GM19035 (cell line): ENCODE measurements around the gene STX12.
"Not testable (repeated sequence)": the region's sequence is repeated elsewhere in the genome, so short reads cannot be mapped to it uniquely, and the experiment has no call there.

Experiments used
- ATAC-seq: cut with Tn5 transposase; IDR thresholded peaks from one replicate; pipeline ENCODE4 v1.9.1; 2021; ENCODE audit not compliant: unreplicated experiment

The STX12 gene

DNA sequence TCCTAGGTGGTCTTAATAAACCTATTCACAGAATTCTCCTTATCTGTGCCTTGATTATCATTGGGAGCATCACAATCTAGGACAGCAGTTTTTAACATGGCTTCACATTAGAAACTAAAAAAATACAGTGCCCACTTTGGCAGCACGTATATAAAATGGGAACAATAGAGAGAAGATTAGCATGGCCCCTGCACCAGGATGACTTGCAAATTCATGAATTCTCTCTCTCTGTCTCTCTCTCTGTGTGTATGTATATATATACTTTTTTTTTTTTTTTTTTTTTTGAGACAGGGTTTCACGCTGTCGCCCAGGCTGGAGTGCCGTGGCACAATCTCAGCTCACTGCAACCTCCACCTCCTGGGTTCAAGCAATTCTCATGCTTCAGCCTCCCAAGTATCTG is 51.4 kb downstream of the STX12 start:
- no peak for ATAC-seq

- ATAC-seq, result not testable (repeated sequence)
Measured at GRCh38 chr1:27829339-27829960, 56.4 kb downstream of the STX12 start.

DNA sequence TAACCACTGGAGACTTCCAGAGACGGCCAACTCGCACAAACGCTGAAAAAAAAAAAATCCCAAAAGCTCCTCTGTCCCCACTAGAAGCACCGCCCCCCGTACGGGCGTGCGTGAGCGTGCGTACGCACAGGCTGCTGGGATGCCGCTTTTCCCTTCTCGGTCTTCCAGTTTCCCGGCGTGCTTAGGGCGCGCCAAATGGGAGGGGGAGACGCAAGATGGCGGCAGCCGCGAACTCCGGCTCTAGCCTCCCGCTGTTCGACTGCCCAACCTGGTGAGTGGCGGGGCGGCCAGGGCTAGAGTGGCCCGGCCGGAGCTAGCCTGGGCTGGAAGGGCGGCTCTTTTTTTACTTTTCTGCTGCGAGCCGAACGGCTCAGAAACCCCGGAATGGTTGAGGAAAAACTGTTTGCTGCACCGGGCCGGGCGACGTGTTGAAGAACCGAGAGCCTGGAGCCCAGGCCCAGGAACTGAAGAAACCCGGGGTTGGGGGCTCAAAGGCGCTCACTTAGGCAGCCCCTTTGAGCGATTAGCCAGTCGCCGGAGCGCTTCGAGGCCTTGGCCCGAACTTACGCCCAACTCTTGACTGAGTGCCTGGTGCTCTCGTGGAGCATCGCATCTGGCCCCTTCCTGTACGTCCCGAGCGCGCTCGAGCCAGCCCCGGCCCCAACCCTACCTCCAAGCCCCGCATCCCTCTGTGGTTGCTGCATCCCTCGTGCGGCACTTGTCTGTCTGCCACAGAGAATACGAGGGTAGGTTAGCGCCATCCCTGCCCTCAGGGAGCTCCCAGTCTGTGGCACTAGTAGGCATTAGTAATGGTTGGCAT is 57.8 kb downstream of the STX12 start, which contains the start of gene PPP1R8:
PPP1R8 (plus strand) TSS at position 162 of the 820 bp plus-strand sequence; CDS start at position 216, 54 bp downstream.
- peak; percentile 96 for ATAC-seq

DNA sequence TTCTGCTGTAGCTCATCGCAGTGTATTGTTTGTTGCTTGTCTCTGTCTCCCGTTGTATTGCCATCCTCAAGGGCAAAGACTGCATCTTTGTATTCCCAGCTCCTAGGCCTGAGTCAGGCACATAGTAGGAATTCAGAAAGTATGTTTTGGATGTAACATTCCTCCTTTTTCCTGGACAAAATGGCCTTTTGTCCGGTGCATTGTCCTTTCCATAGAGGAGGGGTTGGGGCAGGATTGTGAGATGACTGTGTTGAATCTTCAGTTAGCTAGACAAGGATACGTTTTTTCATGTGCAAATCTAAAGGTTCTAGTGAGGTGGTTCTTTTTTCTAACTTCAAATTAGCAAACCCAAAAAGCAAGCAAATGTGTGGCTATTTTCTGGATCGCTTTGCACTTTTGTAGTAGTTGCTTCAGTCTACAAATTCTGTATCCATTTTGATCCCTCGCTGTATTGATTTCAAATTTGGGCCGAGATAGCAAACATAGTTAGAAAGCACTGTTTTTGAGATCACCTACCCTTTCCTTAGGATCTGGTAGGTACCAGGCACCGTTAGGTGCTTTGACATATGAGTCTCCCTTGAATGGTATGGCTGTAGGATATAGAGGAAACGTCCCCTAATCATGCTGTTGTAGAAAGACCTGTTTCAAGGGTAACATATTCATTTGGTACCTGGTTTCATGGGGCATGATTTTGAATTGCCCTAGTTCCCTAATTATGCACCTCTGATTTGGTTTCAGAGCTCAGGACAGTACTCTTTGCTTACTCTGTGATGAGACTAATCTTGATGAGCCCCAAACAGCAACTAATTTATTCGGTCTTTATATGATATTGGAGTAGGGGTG is 58.8 kb downstream of the STX12 start:
- no peak for ATAC-seq

DNA sequence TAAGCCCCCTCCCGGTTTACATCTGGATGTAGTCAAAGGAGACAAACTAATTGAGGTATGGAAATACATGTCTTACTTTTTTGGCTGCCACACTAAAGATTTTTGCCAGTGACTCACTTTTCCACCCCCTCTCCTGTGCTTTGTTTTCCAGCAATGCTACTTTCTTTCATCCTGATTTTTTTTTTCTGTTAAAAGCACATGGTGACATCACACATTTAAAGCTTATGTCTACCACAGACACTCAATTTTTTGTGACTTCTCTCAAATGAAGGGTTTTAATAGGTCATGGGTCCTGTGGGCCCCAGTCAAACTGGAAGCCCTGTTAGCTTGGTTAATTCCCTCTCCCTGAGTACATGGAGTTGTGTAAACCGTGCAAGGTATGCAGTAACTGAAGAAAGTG is 59.7 kb downstream of the STX12 start:
- no peak for ATAC-seq

GRCh38 chr1:27833470-27833869 is 60.5 kb downstream of the STX12 start:
- ATAC-seq, result no peak

DNA sequence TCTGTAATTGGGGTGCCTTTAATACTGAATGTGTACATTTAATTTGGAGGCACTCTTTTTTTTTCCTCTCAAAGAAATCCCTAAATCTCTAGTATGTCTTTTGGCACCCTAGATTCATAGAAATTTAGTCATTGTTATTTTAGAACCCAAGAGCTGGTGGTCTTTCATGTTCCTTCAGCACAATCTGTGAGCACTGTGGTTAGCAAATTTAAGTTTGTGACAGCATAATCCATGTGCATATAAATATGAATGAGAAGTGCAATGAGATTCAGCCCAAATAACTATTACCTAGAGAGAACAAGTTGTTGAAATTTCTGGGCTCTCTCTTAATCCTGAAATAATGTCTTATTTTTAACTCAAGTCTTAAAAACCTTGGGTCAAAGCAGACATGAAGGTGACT is 62.0 kb downstream of the STX12 start:
- no peak for ATAC-seq

DNA sequence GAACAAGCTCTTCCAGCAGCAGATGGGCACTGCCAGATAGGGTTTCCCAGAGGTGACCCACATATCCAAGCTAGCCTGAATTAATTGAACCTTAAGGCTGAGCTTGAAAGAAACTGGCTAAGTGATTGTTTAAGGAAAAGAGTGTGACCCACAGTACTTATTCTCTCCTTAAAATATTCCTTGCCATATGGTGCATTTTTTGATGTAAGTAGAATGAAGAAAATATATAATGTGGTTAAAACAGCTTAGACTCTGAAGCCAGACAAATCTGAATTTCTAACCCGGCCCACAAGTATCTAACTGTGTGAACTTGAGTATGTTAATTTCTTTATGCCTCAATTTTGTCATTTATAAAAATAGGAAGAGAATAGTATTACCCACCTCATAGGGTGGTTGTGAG is 62.5 kb downstream of the STX12 start:
- no peak for ATAC-seq

DNA sequence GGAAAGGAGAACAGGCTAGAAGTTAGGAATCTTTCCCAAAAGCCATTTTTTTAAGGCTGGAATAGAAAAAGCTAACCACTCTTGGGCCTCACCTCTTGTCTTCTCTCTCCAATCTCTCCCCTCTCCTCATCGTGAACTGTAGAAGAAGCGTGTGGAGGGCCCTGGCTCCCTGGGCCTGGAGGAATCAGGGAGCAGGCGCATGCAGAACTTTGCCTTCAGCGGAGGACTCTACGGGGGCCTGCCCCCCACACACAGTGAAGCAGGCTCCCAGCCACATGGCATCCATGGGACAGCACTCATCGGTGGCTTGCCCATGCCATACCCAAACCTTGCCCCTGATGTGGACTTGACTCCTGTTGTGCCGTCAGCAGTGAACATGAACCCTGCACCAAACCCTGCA is 76.9 kb downstream of the STX12 start:
- ATAC-seq, result no peak

- no peak for ATAC-seq
Measured at GRCh38 chr1:27855085-27855484, 82.1 kb downstream of the STX12 start.

GRCh38 chr1:27856561-27857343 is 83.7 kb downstream of the STX12 start:
- no peak for ATAC-seq

DNA sequence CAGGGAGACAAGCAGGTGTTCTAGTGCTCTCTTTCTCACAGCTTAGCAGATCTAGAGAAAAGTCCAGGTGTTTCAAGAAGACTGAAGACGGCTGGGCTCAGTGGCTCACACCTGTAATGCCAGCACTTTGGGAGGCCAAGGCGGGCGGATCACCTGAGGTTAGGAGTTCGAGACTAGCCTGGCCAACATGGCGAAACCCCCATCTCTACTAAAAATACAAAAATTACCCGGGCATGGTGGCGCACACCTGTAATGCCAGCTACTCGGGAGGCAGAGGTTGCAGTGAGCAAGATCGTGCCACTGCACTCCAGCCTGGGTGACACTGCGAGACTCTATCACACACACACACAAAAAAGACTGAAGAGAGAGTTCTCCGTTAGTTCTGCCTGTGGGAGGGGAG is 84.5 kb downstream of the STX12 start:
- not testable (repeated sequence) for ATAC-seq

GRCh38 chr1:27858072-27858948 is 85.3 kb downstream of the STX12 start:
- no peak for ATAC-seq

DNA sequence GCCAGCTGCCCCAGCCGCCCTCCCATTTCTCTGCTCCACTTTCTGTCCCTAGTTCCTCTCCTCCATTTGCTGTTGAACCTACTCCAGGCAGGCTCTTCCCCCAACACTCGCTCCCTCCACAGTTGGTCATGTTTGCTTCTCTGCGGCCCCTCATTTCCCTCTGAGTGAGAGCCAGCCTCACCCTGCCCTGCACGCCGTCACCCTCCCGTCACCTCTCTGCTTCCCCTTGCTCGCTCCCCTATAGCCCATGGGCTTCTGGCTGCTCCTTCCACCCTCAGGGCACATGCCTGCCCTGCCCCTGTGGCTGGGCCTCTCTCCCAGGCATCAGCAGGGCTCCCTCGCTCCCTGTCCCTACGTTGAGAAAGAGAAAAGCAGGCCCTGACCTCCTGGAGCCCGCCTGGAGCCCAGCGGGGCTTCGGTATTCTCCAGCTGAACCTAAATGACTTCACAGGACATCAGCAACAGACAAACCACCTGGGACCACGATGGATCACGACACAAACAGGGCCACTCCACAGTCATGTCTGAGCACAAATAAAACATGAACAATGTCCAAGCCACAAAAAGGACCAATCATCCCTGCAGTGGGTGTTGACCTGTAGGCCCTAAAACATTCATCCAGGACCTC is 86.0 kb downstream of the STX12 start:
- no peak for ATAC-seq

DNA sequence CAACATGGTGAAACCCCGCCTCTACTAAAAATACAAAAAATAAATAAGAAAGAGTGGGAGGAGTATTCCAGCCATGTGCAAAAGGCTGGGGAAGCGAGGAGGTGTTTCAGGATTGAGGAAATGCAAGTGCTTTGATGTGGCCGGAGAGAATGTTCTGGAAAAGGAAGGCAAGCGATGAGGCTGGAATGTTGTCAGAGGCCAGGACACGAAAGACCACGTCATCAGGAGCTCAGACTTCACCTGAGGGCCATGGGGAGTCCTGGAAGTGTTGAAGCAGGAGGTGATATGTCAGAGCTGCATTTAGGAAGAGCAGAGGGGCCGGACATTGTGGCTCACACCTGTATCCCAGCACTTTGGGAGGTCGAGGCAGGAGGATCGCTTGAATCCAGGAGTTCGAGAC is 88.4 kb downstream of the STX12 start:
- no peak for ATAC-seq

DNA sequence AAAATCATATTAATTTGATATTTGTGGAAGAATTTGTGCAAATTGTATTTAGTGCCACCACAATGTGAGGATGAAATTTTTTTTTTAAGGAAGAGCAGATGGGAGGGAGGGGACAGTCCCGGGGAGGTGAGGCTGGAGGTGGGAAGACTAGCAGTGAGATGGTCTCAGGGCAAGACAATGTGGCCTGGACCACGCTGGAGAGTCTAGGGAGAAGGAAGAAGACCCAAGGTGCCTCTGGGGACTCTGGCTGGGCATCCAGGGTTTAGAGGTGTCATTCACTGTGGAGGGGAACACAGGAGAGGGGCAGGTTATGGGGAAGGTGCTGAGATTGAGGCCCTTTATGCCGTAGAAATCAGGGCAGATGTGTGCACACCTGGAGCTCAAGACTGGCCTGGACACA is 89.0 kb downstream of the STX12 start:
- ATAC-seq, result no peak

DNA sequence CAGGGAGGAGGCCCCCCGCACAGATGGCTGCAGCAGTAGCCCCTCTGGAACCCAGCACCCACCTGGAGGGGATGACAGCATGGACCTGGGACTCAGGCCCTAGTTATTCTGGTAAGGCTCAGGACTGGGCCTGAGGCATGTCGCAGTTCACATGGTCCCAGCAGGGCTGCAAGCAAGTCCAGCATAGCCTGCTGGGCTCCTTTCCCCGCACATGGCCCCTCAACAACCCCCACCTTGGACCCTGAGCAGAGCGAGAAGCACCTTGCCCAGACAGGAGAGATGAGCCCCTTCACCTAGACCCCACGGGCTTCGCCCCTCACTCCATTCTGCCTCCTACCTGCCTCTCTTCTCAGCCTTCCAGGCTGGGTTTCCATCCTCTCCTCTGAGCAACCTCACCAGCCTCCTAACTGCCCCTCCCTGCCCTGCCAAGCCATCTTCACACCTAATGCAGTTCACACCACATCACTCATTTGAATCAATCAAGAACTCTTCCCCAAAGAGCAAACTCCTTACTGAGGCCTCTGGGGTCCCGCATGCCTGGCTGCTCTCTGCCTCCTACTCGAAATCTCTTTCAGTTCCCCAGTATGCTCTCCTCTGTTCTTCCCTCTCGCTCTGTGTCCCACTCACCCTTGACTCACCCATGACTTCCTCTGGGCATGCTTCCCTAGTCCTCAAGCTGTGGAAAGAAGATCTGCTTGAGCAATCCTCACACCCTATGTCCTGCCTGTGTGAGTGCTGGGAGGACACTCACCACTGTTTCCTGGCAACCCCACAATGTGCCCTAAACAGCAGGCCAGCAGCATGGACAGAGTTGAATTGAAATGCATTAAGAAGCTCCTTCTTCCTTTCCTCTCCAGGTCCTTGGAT is 89.9 kb downstream of the STX12 start:
- no peak for ATAC-seq

DNA sequence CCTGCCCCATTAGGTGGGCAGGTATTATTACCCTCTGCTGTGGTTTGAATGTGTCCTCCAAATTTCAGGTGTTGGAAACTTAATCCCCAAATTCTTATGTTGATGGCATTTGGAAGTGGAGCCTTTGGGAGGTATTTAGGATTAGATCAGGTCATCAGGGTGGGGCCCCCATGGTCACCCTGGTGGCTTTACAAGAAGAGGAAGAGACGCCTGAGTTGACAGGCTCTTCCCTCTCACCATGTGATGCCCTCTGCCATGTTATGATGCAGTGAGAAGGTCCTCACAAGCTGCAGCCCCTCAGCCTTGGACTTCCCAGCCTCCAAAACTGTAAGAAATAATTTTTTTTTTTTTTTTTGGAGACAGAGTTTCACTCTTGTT is 90.5 kb downstream of the STX12 start:
- ATAC-seq, result no peak
